Vagina (tissue), 2 donors: ENCODE data around the gene IFIT2. TPM values are rescaled to one million over a fixed set of nuclear protein-coding genes. Genes with fewer than 3 reads are reported as not detected.
"Not testable (repeated sequence)": the region's sequence is repeated elsewhere in the genome, so short reads cannot be mapped to it uniquely, and the experiment has no call there.

Source experiments
- DNase-seq, 2 donors: peaks; one replicate each; pipeline ENCODE4 v3.0.0-alpha.2; 2017; ENCODE audit errors: extremely low spot score in 2 of 2
- H3K27ac ChIP-seq: fragments of 200-600 bp; sonication (generic); one replicate; pipeline ENCODE4 v1.5.1; 2019
- H3K27me3 ChIP-seq: fragments of 200-600 bp; sonication (generic); one replicate; pipeline ENCODE4 v1.5.1; 2019
- H3K36me3 ChIP-seq, 2 donors: fragments of 200-600 bp; sonication (generic); one replicate each; pipeline ENCODE4 v1.5.1; 2017 to 2019
- H3K4me1 ChIP-seq: fragments of 200-600 bp; sonication (generic); one replicate; pipeline ENCODE4 v1.5.1; 2019
- H3K4me3 ChIP-seq, 2 donors: fragments of 200-600 bp; sonication (generic); 1 replicate in 1 of 2; 2 replicates in 1 of 2; pipeline ENCODE4 v1.5.1; 2016 to 2019
- H3K9me3 ChIP-seq: fragments of 200-600 bp; sonication (generic); one replicate; pipeline ENCODE4 v1.5.1; 2019
- POLR2A ChIP-seq, 2 donors: fragments of 450-650 bp; IDR thresholded peaks; one replicate each; pipeline ENCODE4 v1.6.1; 2017; ENCODE audit warnings: antibody characterized with exemption in 2 of 2, mild to moderate bottlenecking in 2 of 2, moderate library complexity in 2 of 2
- POLR2AphosphoS5 ChIP-seq, 2 donors: sonication (generic); formaldehyde crosslinking; IDR thresholded peaks; one replicate each; pipeline ENCODE4 v1.9.0; 2017; ENCODE audit warnings: antibody characterized with exemption in 2 of 2, mild to moderate bottlenecking in 2 of 2, low read depth in 1 of 2; ENCODE audit not compliant: insufficient read depth in 1 of 2
- intact Hi-C: fragments of 100-400 bp; cut with DNase I; formaldehyde crosslinking; loops from one replicate; pipeline ENCODE4 v1.15.1; 2023
- total RNA-seq: library from RNA; depleted of rRNA; stranded (reverse); fragments of >200 nt; gene quantifications from one replicate; pipeline ENCODE4 v1.2.3, GENCODE V29; 2016
- TF ChIP-seq, protein P1 (sequence below), 3 experiments: fragments of 450-650 bp in 2 of 3; fragments of 200-600 bp in 1 of 3; sonication (generic) in 1 of 3; IDR thresholded peaks; one replicate each; pipeline ENCODE4 v1.5.1; 2017 to 2019; ENCODE audit warnings: antibody characterized with exemption in 3 of 3, mild to moderate bottlenecking in 2 of 3, moderate library complexity in 2 of 3

Gene IFIT2
- total RNA-seq, 1 donor from 2014 or later: 2.9 TPM

DNA sequence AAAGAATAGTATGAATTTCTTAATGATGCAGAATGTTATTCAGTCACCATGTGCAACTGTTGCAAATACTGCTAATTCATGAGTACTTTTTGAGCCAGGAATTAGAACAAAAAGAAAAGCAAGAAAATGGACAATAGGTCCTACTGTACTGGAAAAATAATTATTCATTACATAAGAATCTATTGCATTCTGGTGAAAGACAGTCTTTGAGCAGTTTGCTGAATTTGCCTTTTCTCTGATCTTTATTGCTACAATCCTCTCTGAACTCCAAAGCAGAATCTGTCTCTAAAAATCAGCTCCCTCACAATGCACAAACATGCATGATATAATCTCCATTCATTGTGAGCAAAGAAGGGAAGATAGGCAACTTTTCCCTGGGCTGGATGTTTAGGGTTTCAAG, 12.8 kb downstream of the IFIT2 start:
- no peaks in the 10 kb centered on the region for H3K4me1 ChIP-seq
- no peaks in the 10 kb centered on the region for H3K27me3 ChIP-seq
- TF ChIP-seq, protein P1, sequence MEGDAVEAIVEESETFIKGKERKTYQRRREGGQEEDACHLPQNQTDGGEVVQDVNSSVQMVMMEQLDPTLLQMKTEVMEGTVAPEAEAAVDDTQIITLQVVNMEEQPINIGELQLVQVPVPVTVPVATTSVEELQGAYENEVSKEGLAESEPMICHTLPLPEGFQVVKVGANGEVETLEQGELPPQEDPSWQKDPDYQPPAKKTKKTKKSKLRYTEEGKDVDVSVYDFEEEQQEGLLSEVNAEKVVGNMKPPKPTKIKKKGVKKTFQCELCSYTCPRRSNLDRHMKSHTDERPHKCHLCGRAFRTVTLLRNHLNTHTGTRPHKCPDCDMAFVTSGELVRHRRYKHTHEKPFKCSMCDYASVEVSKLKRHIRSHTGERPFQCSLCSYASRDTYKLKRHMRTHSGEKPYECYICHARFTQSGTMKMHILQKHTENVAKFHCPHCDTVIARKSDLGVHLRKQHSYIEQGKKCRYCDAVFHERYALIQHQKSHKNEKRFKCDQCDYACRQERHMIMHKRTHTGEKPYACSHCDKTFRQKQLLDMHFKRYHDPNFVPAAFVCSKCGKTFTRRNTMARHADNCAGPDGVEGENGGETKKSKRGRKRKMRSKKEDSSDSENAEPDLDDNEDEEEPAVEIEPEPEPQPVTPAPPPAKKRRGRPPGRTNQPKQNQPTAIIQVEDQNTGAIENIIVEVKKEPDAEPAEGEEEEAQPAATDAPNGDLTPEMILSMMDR (IDR thresholded peaks at IDR 0.05): no peak
- TF ChIP-seq POLR2A (IDR thresholded peaks at IDR 0.05): no peak
- no peak for TF ChIP-seq POLR2AphosphoS5 (IDR thresholded peaks at IDR 0.05; ENCODE audit: insufficient read depth in 1 of 2, low read depth in 1 of 2)
- intact Hi-C loops: no loop called here
- no peak overlapping the region for H3K4me3 ChIP-seq
- DNase-seq: no peak
- no peaks in the 10 kb centered on the region for H3K36me3 ChIP-seq
- H3K9me3 ChIP-seq: no peaks in the 10 kb centered on the region
- no peak overlapping the region for H3K27ac ChIP-seq

DNA sequence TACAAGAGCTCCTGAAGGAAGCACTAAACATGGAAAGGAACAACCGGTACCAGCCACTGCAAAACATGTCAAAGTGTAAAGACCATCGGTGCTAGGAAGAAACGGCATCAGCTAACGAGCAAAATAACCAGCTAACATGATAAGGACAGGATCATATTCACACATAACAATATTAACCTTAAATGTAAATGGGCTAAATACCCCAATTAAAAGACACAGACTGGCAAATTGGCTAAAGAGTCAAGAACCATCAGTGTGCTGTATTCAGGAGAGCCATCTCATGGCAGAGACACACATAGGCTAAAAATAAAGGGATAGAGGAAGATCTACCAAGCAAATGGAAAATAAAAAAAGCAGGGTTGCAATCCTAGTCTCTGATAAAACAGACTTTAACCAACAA, 16.2 kb downstream of the IFIT2 start:
- H3K4me3 ChIP-seq, DNase-seq, intact Hi-C loops, H3K27me3 ChIP-seq, H3K4me1 ChIP-seq, H3K36me3 ChIP-seq, H3K9me3 ChIP-seq, H3K27ac ChIP-seq: not testable (repeated sequence)

DNA sequence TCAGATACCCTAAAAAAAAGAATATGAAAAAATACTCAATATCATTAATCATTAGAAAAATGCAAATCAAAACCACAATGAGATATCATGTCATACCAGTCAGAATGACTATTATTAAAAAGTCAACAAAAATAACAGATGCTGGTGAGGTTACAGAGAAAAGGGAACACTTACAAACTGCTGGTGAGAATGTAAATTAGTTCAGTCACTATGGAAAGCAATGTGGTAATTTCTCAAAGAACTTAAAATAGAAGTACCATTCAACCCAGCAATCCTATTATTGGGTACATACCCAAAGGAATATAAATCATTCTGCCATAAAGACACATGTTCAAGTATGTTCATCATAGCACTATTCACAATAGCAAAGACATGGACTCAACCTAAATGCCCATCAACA, 23.2 kb downstream of the IFIT2 start:
- H3K36me3 ChIP-seq, H3K27me3 ChIP-seq, H3K9me3 ChIP-seq, intact Hi-C loops, H3K27ac ChIP-seq, DNase-seq, H3K4me3 ChIP-seq: not testable (repeated sequence)
- H3K4me1 ChIP-seq: peaks cover 30% of the 10 kb centered on the region

DNA sequence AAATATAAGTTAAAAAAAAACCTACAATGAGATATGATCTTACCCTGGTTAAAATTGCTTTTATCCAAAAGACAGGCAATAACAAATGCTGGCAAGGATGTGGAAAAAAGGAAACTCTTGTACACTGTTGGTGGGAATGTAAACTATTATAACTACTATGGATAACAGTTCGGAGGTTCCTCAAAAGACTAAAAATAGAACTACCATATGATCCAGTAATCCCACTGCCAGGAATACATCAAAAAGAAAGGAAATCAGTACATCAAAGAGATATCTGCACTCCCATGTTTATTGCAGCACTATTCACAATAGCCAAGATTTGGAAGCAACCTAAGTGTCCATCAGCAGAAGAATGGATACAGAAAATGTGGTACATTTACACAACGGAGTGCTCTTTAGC, 24.0 kb downstream of the IFIT2 start:
- H3K27me3 ChIP-seq, DNase-seq, intact Hi-C loops, H3K27ac ChIP-seq, H3K36me3 ChIP-seq, H3K4me3 ChIP-seq, H3K9me3 ChIP-seq: not testable (repeated sequence)
- H3K4me1 ChIP-seq: peaks cover 37% of the 10 kb centered on the region

DNA sequence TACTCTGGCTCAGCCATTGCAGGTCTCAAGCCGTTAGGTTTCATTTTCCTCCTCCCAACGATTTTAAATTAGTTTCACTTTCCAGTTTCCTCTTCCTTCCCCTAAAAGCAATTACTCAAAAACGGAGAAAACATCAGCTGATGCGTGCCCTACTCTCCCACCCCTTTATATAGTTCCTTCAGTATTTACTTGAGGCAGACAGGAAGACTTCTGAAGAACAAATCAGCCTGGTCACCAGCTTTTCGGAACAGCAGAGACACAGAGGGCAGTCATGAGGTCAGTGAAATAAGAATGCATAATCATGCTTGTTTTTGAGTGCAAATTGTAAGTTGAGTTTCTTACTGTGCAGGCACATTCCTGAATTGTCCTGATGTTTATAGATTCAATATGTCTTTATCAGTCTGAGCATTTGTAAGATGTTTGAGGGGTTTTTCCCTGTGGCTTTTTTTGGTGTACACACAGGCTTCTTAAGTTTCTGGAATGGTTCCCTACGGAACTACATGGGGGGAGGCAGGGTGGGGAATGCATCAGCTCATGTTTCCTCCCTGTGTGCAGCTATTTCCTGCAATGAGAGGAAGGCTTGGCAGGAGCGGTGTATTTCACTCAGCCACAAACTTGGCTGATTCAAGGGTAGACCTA, 26.1 kb downstream of the IFIT2 start, which contains the start of gene IFIT3:
Gene IFIT3 (plus strand): TSS at position 195 of the 639 bp plus-strand sequence. CDS start 77 bp downstream, at position 272.
- peak; percentile 20 to 76 for TF ChIP-seq POLR2AphosphoS5 (IDR thresholded peaks at IDR 0.05; ENCODE audit: insufficient read depth in 1 of 2, low read depth in 1 of 2)
- TF ChIP-seq, protein P1 (IDR thresholded peaks at IDR 0.05): no peak
- DNase-seq: no peak
- Histone ChIP-seq H3K4me3 (peak within 1 kb of the TSS; percentile 43 to 47), H3K27ac (peak within 1 kb of the TSS; percentile 85), H3K9me3 (no peaks in the 10 kb centered on the region), H3K4me1 (peaks cover 54% of the 10 kb centered on the region), H3K36me3 (no peaks in the 10 kb centered on the region), H3K27me3 (no peaks in the 10 kb centered on the region)
- intact Hi-C loops: no loop called here

DNA sequence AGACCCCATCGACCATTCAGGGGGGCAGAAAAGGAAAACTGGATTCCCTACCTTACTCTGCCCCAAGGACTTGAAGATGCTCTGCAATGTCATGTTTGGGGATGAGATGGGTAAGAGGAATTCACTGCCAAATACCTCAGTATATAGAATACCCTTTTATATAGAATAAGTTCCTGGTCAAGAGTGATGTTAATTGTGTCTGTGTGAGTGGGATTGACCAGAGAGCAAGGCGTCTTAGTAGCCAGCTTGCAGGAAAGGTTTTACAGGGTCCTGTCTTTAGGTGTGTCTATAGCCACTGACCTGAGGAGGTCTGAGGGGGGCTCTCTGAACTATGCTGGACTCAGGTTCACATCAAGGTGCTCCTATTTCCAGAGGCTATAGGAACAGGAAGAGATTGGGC, 27.3 kb downstream of the IFIT2 start:
- intact Hi-C loops: no loop called here
- Histone ChIP-seq H3K27me3 (no peaks in the 10 kb centered on the region), H3K4me3 (peak overlapping the region; percentile 43 to 47), H3K36me3 (no peaks in the 10 kb centered on the region), H3K9me3 (no peaks in the 10 kb centered on the region), H3K27ac (peak overlapping the region; percentile 85), H3K4me1 (peaks cover 67% of the 10 kb centered on the region)
- DNase-seq: no peak
- TF ChIP-seq, protein P1 (IDR thresholded peaks at IDR 0.05): no peak
- TF ChIP-seq POLR2AphosphoS5 (IDR thresholded peaks at IDR 0.05; ENCODE audit: insufficient read depth in 1 of 2, low read depth in 1 of 2): no peak
- no peak for TF ChIP-seq POLR2A (IDR thresholded peaks at IDR 0.05)

DNA sequence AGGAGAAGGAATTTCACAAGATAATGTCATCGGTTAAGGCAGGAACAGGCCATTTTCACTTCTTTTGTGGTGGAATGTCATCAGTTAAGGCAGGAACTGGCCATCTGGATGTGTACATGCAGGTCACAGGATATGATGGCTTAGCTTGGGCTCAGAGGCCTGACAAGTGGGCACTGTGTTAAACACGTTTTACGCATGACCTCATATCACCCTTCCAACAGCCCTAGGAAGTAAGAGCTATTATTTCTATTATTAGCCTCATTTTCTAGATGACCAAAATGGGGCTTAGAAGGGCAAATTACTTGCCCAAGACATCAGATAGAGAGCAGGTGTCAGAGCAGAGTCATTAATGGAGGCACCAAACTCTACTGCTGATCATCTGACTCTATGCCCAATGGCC, 28.2 kb downstream of the IFIT2 start:
- H3K27me3 ChIP-seq, H3K36me3 ChIP-seq, H3K4me3 ChIP-seq, H3K9me3 ChIP-seq, intact Hi-C loops, DNase-seq: not testable (repeated sequence)
- Histone ChIP-seq H3K27ac (peak overlapping the region; percentile 79), H3K4me1 (peaks cover 68% of the 10 kb centered on the region)
